Progenitor cell of endocrine pancreas (in vitro differentiated cells): ENCODE measurements around the gene PIGQ. TPM values are rescaled to one million over a fixed set of nuclear protein-coding genes. Genes with fewer than 3 reads are reported as not detected.
A peak's percentile ranks its signal among the peaks of the same experiment; 100 is the strongest.

Experiments used
- DNase-seq: peaks from one replicate; pipeline ENCODE4 v3.0.0; 2021; ENCODE audit warnings: low spot score; ENCODE audit not compliant: unreplicated experiment
- H3K27ac Mint-ChIP-seq: 2 replicates; pipeline ENCODE4 v1.8.0; 2021; ENCODE audit warnings: mild to moderate bottlenecking, moderate library complexity, mixed read lengths
- H3K27me3 Mint-ChIP-seq: 2 replicates; pipeline ENCODE4 v1.8.0; 2021; ENCODE audit warnings: mixed read lengths
- H3K36me3 Mint-ChIP-seq: 2 replicates; pipeline ENCODE4 v1.8.0; 2022; ENCODE audit warnings: mixed read lengths; ENCODE audit not compliant: insufficient read depth
- H3K4me1 Mint-ChIP-seq: 2 replicates; pipeline ENCODE4 v1.8.0; 2021; ENCODE audit warnings: low read depth, mixed read lengths
- H3K4me3 Mint-ChIP-seq: 2 replicates; pipeline ENCODE4 v1.8.0; 2021; ENCODE audit warnings: low read depth, mild to moderate bottlenecking, moderate library complexity, mixed read lengths
- H3K9me3 Mint-ChIP-seq: 2 replicates; pipeline ENCODE4 v1.8.0; 2021; ENCODE audit warnings: low read depth, mixed read lengths
- CTCF ChIP-seq: fragments of 200-600 bp; sonication (generic); IDR thresholded peaks from one replicate; pipeline ENCODE4 v1.5.0; 2021; ENCODE audit warnings: antibody characterized with exemption, mild to moderate bottlenecking; ENCODE audit not compliant: unreplicated experiment
- total RNA-seq: library from RNA; stranded (reverse); gene quantifications from 2 replicates; pipeline ENCODE4 v1.2.1, GENCODE V29; 2021

PIGQ gene
- total RNA-seq, 1 donor from 2014 or later, result 109 TPM

- no peak for TF ChIP-seq CTCF
- no peak overlapping the region for H3K27ac Mint-ChIP-seq
- no peak for DNase-seq
- H3K4me3 Mint-ChIP-seq, result peak overlapping the region; percentile 80
- H3K27me3 Mint-ChIP-seq, result no peaks in the 10 kb centered on the region
- no peaks in the 10 kb centered on the region for H3K9me3 Mint-ChIP-seq
- H3K36me3 Mint-ChIP-seq, result peaks cover 7% of the 10 kb centered on the region
- peaks cover 23% of the 10 kb centered on the region for H3K4me1 Mint-ChIP-seq
Measured at GRCh38 chr16:591892-592517, 22.2 kb downstream of the PIGQ start.

DNA sequence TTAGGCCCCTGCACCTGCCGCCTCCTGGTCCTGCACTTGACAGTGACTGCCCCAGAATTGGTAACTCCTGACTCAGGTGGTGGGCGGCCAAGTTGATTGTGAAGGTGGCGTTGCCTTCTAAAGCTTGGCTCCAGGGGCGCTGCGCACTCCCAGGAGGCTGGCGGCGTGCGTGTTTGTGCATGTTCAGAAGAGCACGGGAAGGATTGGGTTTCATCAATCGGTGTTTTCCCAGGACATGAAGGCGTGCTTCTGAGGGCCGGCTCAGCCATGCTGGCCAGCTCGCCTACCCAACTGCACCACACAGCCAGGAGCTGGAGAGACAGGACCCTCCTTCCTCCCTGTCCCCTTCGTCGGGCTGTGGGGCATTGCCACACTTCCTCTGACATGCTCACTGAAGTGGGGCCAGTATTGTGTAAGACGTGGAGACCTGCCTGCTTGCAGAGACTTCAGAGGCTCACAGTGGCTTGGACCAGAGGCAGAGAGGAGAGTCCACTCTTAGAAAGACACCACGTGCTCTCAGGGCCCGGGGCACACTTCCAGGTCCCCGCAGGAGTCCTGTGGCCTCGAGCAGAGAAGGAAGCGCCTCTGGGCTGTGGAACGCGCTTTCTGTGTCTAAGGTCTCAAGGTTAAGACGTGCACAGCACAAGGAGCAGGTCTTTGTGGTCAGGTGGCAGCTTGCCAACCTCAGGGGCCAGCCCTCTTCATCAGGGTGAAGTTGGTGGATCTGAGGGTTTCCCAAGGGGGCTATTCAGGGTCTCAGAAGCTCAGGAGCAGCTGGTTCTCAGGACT is 22.9 kb downstream of the PIGQ start:
- peaks cover 7% of the 10 kb centered on the region for H3K36me3 Mint-ChIP-seq
- H3K4me1 Mint-ChIP-seq, result peaks cover 20% of the 10 kb centered on the region

DNA sequence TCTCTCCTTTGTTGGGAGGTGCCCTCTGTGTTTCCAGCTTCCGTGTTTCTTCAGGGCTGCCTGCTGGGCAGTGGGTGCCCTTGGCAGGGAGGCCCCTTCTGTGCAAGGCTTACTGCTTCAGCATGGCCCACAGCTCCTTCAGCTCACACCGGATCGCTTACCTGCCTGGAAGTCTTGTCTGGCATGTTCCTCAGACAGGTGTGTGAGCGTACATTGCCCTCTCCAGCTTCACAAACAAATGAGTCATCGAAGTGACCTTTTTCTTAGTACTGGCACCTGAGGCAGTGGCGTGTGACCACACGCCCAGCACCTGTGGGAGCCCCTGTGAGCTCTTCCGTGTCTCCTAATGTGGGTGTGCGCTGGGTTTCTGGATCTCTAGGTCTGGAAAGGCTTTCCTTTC is 23.6 kb downstream of the PIGQ start:
- Mint-ChIP-seq H3K27me3 (no peaks in the 10 kb centered on the region), H3K36me3 (peaks cover 7% of the 10 kb centered on the region), H3K9me3 (no peaks in the 10 kb centered on the region), H3K4me1 (peaks cover 19% of the 10 kb centered on the region), H3K4me3 (peak overlapping the region; percentile 40), H3K27ac (peak overlapping the region; percentile 89)
- no peak for DNase-seq
- no peak for TF ChIP-seq CTCF

More for the DNA sequence above, 22.9 kb downstream of the PIGQ start:
- H3K27ac Mint-ChIP-seq, result no peak overlapping the region
- no peak for TF ChIP-seq CTCF
- DNase-seq, result no peak
- H3K4me3 Mint-ChIP-seq, result no peak overlapping the region
- H3K27me3 Mint-ChIP-seq, result no peaks in the 10 kb centered on the region
- H3K9me3 Mint-ChIP-seq, result no peaks in the 10 kb centered on the region

GRCh38 chr16:593807-594206 is 24.0 kb downstream of the PIGQ start:
- Mint-ChIP-seq H3K27ac (peak overlapping the region; percentile 89), H3K4me1 (peaks cover 18% of the 10 kb centered on the region), H3K27me3 (no peaks in the 10 kb centered on the region), H3K36me3 (peaks cover 7% of the 10 kb centered on the region), H3K9me3 (no peaks in the 10 kb centered on the region), H3K4me3 (peak overlapping the region; percentile 40)
- no peak for TF ChIP-seq CTCF
- no peak for DNase-seq

DNA sequence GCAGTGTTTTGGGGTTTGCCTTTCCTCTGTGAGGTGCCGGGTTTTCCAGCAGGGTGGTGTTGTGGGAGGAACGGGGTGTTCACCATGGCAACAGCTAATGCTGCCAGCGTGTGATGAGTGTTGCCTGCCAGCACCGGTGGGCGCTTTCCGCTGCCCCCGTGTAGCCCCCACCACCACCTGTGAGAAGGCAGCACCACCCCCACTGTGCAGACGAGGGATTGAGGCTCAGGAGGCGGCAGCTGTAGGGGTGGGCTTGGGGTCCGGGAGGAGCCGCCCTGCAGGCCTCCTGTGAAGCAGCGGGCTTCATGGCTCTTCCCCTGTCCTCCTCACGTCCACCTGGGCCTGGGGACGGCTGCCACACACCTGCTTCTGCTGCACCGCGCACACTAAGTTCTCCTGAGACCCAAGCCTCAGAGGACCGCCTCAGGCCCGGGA is 25.3 kb downstream of the PIGQ start:
- Mint-ChIP-seq H3K9me3 (no peaks in the 10 kb centered on the region), H3K36me3 (peaks cover 9% of the 10 kb centered on the region), H3K4me3 (no peak overlapping the region), H3K27me3 (no peaks in the 10 kb centered on the region), H3K27ac (no peak overlapping the region), H3K4me1 (peaks cover 18% of the 10 kb centered on the region)
- no peak for TF ChIP-seq CTCF
- DNase-seq, result no peak
